Measurements from ENCODE around the gene IL17RC.
"Not testable (repeated sequence)": the region's sequence is repeated elsewhere in the genome, so short reads cannot be mapped to it uniquely, and the experiment has no call there.

- not testable (repeated sequence) for TF ChIP-seq POLR2AphosphoS5, CTCF (IDR thresholded peaks at IDR 0.05)
These were observed 21.2 kb upstream of the IL17RC start for GRCh38 chr3:9895715-9896114.

Data from sigmoid colon (tissue), 4 donors.